ENCODE results near the gene MAPK7. TPM values are rescaled to one million over a fixed set of nuclear protein-coding genes. Genes with fewer than 3 reads are reported as not detected.

MAPK7 gene
- total RNA-seq, 1 donor from 2014 or later: 146 TPM

DNA sequence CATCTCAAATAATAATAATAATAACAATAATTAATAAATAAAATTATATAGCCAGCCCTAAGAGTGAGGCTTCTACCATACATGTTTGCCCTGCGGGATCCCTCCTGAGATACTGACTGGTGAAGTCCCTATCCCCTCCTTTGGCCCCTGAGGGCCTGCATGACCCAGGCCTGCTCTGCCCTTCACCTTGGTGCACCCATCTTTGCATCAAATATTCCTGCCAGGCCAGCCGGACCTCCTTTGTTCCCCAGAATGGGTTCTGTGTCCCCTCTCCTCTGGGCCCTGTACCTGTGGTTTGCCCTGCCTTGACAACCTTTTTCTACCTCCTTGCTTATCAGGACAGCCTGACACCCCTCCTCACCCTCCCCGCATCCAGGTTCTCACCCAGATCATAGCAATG, 30.8 kb downstream of the MAPK7 start:
- intact Hi-C loops (cut with DNase I): no loop called here
- Histone ChIP-seq H3K27me3 (no peaks in the 10 kb centered on the region), H3K9me3 (no peaks in the 10 kb centered on the region), H3K36me3 (no peaks in the 10 kb centered on the region), H3K4me3 (no peak overlapping the region), H3K4me1 (peaks cover 0 to 3% of the 10 kb centered on the region in 2 donors), H3K27ac (no peak overlapping the region)
- no peak for DNase-seq (ENCODE audit: low spot score in 2 of 2)
- TF ChIP-seq, protein P1, sequence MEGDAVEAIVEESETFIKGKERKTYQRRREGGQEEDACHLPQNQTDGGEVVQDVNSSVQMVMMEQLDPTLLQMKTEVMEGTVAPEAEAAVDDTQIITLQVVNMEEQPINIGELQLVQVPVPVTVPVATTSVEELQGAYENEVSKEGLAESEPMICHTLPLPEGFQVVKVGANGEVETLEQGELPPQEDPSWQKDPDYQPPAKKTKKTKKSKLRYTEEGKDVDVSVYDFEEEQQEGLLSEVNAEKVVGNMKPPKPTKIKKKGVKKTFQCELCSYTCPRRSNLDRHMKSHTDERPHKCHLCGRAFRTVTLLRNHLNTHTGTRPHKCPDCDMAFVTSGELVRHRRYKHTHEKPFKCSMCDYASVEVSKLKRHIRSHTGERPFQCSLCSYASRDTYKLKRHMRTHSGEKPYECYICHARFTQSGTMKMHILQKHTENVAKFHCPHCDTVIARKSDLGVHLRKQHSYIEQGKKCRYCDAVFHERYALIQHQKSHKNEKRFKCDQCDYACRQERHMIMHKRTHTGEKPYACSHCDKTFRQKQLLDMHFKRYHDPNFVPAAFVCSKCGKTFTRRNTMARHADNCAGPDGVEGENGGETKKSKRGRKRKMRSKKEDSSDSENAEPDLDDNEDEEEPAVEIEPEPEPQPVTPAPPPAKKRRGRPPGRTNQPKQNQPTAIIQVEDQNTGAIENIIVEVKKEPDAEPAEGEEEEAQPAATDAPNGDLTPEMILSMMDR (IDR thresholded peaks at IDR 0.05): no peak

DNA sequence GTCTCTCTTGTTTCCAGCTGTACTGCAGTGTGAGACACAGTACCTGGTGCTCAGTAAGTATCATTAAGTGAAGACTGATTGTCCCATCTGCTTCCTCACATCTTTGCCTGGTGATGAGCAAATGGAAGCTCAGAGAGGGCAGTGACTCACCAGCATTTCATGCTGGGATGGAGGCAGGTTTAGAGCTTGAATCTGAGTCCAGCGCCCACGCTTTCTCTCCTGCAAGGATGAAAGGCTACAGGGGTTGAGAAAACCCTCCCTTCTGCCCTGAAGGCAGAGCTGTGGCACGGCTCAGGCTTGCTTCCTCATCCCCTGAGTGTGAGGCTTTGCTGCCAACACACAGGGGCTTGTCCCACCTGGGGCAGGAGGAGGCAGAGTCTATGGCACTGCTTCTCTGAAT, 31.2 kb downstream of the MAPK7 start:
- H3K9me3 ChIP-seq: no peaks in the 10 kb centered on the region
- TF ChIP-seq, protein P1 (IDR thresholded peaks at IDR 0.05): no peak
- no peak overlapping the region for H3K4me3 ChIP-seq
- H3K36me3 ChIP-seq: no peaks in the 10 kb centered on the region
- peaks cover 0 to 3% of the 10 kb centered on the region in 2 donors for H3K4me1 ChIP-seq
- intact Hi-C loops (cut with DNase I): no loop called here
- no peaks in the 10 kb centered on the region for H3K27me3 ChIP-seq
- no peak overlapping the region for H3K27ac ChIP-seq
- DNase-seq (ENCODE audit: low spot score in 2 of 2): no peak

DNA sequence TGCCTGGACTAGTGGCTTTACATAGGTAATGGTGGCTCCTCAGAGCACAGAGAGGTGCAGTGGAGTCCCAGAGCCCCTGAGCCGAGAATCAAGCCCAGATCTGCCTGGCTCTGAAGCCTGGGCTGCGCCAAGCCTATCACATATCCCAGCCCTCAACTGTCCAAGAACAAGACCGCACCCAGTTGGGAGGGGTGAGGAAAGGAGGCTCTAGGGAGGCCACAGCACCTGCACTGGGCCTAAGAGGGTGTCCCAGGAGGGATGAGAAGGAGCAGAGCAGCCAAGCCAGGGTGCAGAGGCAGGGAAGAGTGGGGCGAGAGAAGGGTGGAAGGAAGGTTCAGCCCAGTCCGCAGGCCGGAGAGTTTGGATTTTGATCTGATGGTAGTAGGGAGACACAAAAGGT, 31.8 kb downstream of the MAPK7 start:
- intact Hi-C loops (cut with DNase I): loop anchor here (5.0 kb wide), 1 partner anchor 48 kb away; the partner anchor contains the start of gene B9D1
- no peaks in the 10 kb centered on the region for H3K27me3 ChIP-seq
- peaks cover 0 to 3% of the 10 kb centered on the region in 2 donors for H3K4me1 ChIP-seq
- no peaks in the 10 kb centered on the region for H3K36me3 ChIP-seq
- no peak overlapping the region for H3K4me3 ChIP-seq
- TF ChIP-seq, protein P1 (IDR thresholded peaks at IDR 0.05): no peak
- no peaks in the 10 kb centered on the region for H3K9me3 ChIP-seq
- H3K27ac ChIP-seq: no peak overlapping the region
- DNase-seq (ENCODE audit: low spot score in 2 of 2): no peak

DNA sequence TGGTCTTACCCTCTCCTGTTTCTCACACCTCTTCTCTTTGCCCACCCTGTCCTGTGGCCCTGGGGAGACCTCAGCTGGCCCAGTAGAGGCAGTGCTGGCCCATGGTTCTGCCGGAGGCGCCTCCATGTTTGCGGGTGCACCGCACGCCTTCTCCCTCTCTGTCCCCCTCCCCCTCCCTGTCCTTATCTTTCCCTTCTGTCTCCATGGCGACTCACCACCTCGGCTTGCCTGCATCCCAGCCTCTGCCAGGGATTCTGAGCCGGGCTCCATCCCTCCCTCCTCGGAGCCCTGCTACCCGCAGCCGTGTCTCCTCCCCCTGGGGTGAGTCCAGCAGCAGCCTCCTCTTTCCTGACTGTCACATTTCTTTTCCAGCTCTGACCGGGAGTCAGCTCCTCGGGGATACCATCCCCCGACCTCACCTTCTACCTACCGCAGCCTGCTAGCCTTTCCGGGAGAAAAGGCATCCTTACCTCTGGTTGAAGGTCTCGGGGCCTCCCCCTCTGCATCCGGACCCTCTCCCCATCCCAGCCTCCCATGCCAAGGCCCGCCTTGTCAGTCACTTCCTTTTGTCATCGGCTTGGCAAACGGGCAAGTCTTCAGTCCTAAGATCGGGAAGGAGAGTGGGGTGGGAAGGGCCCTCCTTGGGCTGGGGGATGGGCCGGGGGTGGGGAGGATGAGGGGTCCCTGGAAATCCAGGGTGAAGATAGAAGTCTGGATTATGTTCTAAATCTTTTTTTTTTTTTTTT, 32.8 kb downstream of the MAPK7 start, which contains the start of gene RNF112:
TSS of gene RNF112 (plus strand) at position 358 of the 746 bp plus-strand sequence. CDS start at position 535, 177 bp downstream.
- peak within 1 kb of the TSS; percentile 25 to 50 for H3K4me3 ChIP-seq

DNA sequence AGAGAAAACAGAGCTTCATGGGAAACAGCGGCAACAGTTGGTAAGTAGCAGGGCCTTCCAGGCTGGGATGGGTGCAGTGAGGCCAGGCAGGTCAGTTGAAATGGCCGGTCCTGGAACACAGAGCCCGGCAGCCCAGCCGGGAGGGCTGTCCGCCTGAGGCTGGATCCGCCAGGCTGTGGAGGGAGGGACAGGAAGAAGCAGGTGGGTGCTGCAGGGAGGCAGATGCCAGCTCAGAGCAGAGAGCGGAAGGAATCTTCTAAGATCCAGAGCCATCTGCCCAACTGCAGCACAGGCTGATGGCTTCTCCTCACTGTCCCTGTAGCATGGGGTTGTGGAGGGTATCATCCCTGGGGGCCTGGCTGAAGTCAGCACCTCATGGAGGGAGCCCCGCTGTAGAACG, 33.3 kb downstream of the MAPK7 start:
- peaks cover 0 to 3% of the 10 kb centered on the region in 2 donors for H3K4me1 ChIP-seq
- no peaks in the 10 kb centered on the region for H3K27me3 ChIP-seq
- H3K36me3 ChIP-seq: no peaks in the 10 kb centered on the region
- no peak overlapping the region for H3K27ac ChIP-seq
- DNase-seq (ENCODE audit: low spot score in 2 of 2): no peak
- TF ChIP-seq, protein P1 (IDR thresholded peaks at IDR 0.05): no peak
- intact Hi-C loops (cut with DNase I): loop anchor here (5.0 kb wide), 1 partner anchor 49 kb away; the partner anchor contains the start of gene B9D1
- peak overlapping the region; percentile 25 to 50 for H3K4me3 ChIP-seq
- no peaks in the 10 kb centered on the region for H3K9me3 ChIP-seq

More for the DNA sequence above, 32.8 kb downstream of the MAPK7 start, which contains the start of gene RNF112:
- Histone ChIP-seq H3K27me3 (no peaks in the 10 kb centered on the region), H3K9me3 (no peaks in the 10 kb centered on the region), H3K27ac (no peak within 1 kb of the TSS), H3K36me3 (no peaks in the 10 kb centered on the region), H3K4me1 (peaks cover 0 to 3% of the 10 kb centered on the region in 2 donors)
- DNase-seq (ENCODE audit: low spot score in 2 of 2): no peak
- intact Hi-C loops (cut with DNase I): loop anchor here (5.0 kb wide), 1 partner anchor 49 kb away; the partner anchor contains the start of gene B9D1
- TF ChIP-seq, protein P1 (IDR thresholded peaks at IDR 0.05): peak in 2 of 3 experiments; percentile 20 to 39
